Smooth muscle cell (in vitro differentiated cells): ENCODE results near the gene LRFN5. TPM values are rescaled to one million over a fixed set of nuclear protein-coding genes. Genes with fewer than 3 reads are reported as not detected.

Experiments used
- DNase-seq: peaks from one replicate; lab custom pipeline; 2025; ENCODE audit not compliant: unreplicated experiment; lab: John Stamatoyannopoulos, UW
- H2AFZ ChIP-seq: fragments of 200-600 bp; sonication (generic); 2 replicates; pipeline ENCODE4 v1.6.0; 2016; ENCODE audit warnings: antibody characterized with exemption, low read depth, mild to moderate bottlenecking
- H3F3A ChIP-seq: fragments of 200-600 bp; sonication (generic); 2 replicates; pipeline ENCODE4 v1.6.0; 2017; ENCODE audit warnings: antibody characterized with exemption, low read depth
- H3K27ac ChIP-seq: fragments of 200-600 bp; sonication (generic); 2 replicates; pipeline ENCODE4 v1.5.1; 2016; ENCODE audit warnings: low read depth, mild to moderate bottlenecking
- H3K27me3 ChIP-seq: fragments of 200-600 bp; sonication (generic); 2 replicates; pipeline ENCODE4 v1.6.1; 2016; ENCODE audit warnings: low read depth, mild to moderate bottlenecking
- H3K36me3 ChIP-seq: fragments of 200-600 bp; sonication (generic); 2 replicates; pipeline ENCODE4 v1.5.1; 2016; ENCODE audit warnings: low read depth
- H3K4me1 ChIP-seq: fragments of 200-600 bp; sonication (generic); 2 replicates; pipeline ENCODE4 v1.5.1; 2016; ENCODE audit warnings: low read depth
- H3K4me2 ChIP-seq: fragments of 200-600 bp; sonication (generic); 2 replicates; pipeline ENCODE4 v1.6.0; 2016; ENCODE audit warnings: mild to moderate bottlenecking
- H3K4me3 ChIP-seq: fragments of 200-600 bp; sonication (generic); 2 replicates; pipeline ENCODE4 v1.5.1; 2016; ENCODE audit warnings: mild to moderate bottlenecking
- H3K79me2 ChIP-seq: fragments of 200-600 bp; sonication (generic); 2 replicates; pipeline ENCODE4 v1.6.0; 2016; ENCODE audit warnings: low read depth, mild to moderate bottlenecking
- H3K9ac ChIP-seq: fragments of 200-600 bp; sonication (generic); 2 replicates; pipeline ENCODE4 v1.6.0; 2016; ENCODE audit warnings: low read depth
- H3K9me3 ChIP-seq: fragments of 200-600 bp; sonication (generic); replicated peaks from 2 replicates; pipeline ENCODE4 v1.5.1; 2016; ENCODE audit warnings: low read depth
- H4K20me1 ChIP-seq: fragments of 200-600 bp; sonication (generic); 2 replicates; pipeline ENCODE4 v1.6.0; 2016; ENCODE audit warnings: low read depth
- CTCF ChIP-seq: fragments of 200-600 bp; sonication (generic); IDR thresholded peaks from 2 replicates; pipeline ENCODE4 v1.5.1; 2017; ENCODE audit warnings: borderline replicate concordance, mild to moderate bottlenecking, antibody characterized with exemption; ENCODE audit not compliant: insufficient read depth, poor library complexity, severe bottlenecking
- WGBS: methylation state at CpG from one replicate; pipeline ENCODE4 v1.1.7; 2016; ENCODE audit warnings: low lambda C conversion rate; 5-methylcytosine and 5-hydroxymethylcytosine counted together
- polyA plus RNA-seq: library from polyadenylated mRNA; unstranded; fragments of >200 nt; fragmentation: Nextera tagmentation; extraction: Ambion mirVana; gene quantifications from 2 replicates; pipeline ENCODE4 v1.2.1, GENCODE V29; 2016
- total RNA-seq: library from RNA; depleted of rRNA; stranded (reverse); fragments of >200 nt; gene quantifications from 2 replicates; pipeline ENCODE4 v1.2.3, GENCODE V29; 2014

Gene LRFN5
- total and polyA plus RNA-seq, 2 experiments from 2014 or later: 22.1 to 33.8 TPM

- no peak for DNase-seq
- Histone ChIP-seq H4K20me1 (no peaks in the 10 kb centered on the region), H3K4me1 (peaks cover 1% of the 10 kb centered on the region), H3K9me3 (no peaks in the 10 kb centered on the region), H3K4me2 (peak overlapping the region; percentile 70), H3K36me3 (no peaks in the 10 kb centered on the region), H3K9ac (peak overlapping the region; percentile 89), H3F3A (no peaks in the 10 kb centered on the region), H2AFZ (no peak overlapping the region), H3K4me3 (peak overlapping the region; percentile 11), H3K27ac (peak overlapping the region; percentile 95), H3K27me3 (no peaks in the 10 kb centered on the region), H3K79me2 (peaks cover 20% of the 10 kb centered on the region)
- TF ChIP-seq CTCF: no peak
- WGBS: 36% methylated on average over 4 of the region's 4 CpGs
Measured at GRCh38 chr14:41872931-41873685, 266.4 kb downstream of the LRFN5 start.

GRCh38 chr14:41873686-41874317, 267.1 kb downstream of the LRFN5 start:
- WGBS: 89% methylated on average over 1 of the region's 1 CpG
- H3K9ac ChIP-seq: peak overlapping the region; percentile 89
- H3K79me2 ChIP-seq: peaks cover 26% of the 10 kb centered on the region
- H3F3A ChIP-seq: no peaks in the 10 kb centered on the region
- no peaks in the 10 kb centered on the region for H3K9me3 ChIP-seq
- no peaks in the 10 kb centered on the region for H4K20me1 ChIP-seq
- no peak for TF ChIP-seq CTCF
- DNase-seq: no peak
- no peak overlapping the region for H3K4me3 ChIP-seq
- no peaks in the 10 kb centered on the region for H3K4me1 ChIP-seq
- H3K4me2 ChIP-seq: peak overlapping the region; percentile 70
- H3K27me3 ChIP-seq: no peaks in the 10 kb centered on the region
- peak overlapping the region; percentile 95 for H3K27ac ChIP-seq
- no peaks in the 10 kb centered on the region for H3K36me3 ChIP-seq
- no peak overlapping the region for H2AFZ ChIP-seq

GRCh38 chr14:41875116-41875515, 268.4 kb downstream of the LRFN5 start:
- Histone ChIP-seq H3K79me2 (peaks cover 27% of the 10 kb centered on the region), H3K4me3 (no peak overlapping the region), H3F3A (no peaks in the 10 kb centered on the region), H3K4me1 (no peaks in the 10 kb centered on the region), H3K36me3 (no peaks in the 10 kb centered on the region), H3K27me3 (no peaks in the 10 kb centered on the region), H3K4me2 (no peak overlapping the region), H3K9ac (no peak overlapping the region), H4K20me1 (no peaks in the 10 kb centered on the region), H3K9me3 (no peaks in the 10 kb centered on the region), H3K27ac (no peak overlapping the region), H2AFZ (no peak overlapping the region)
- DNase-seq: no peak
- WGBS: 90% methylated on average over 1 of the region's 1 CpG
- no peak for TF ChIP-seq CTCF
